PC-9 (cell line): ENCODE measurements around the gene TNIK. TPM values are rescaled to one million over a fixed set of nuclear protein-coding genes. Genes with fewer than 3 reads are reported as not detected.

Source experiments
- BruUV-seq: library from RNA; stranded (reverse); fragments of 400-500 nt; replicated peaks from 2 replicates; lab custom pipeline; 2021; lab: Mats Ljungman, UMichigan
- CTCF ChIA-PET: fragments of 300-600 bp; sonication (Branson Sonifier 250); formaldehyde crosslinking; loops from one replicate; lab custom pipeline; 2022; ENCODE audit warnings: antibody characterized with exemption; lab: Charles Lee
- POLR2A ChIA-PET: fragments of 300-600 bp; sonication (Branson Sonifier 250); formaldehyde crosslinking; loops from one replicate; lab custom pipeline; 2022; ENCODE audit warnings: antibody characterized with exemption; ENCODE audit not compliant: unreplicated experiment; lab: Charles Lee
- DNase-seq, 2 experiments: peaks; one replicate each; pipeline versions ENCODE4 v3.0.0 to v3.0.0-alpha.2; 2015 to 2022; ENCODE audit warnings: mixed read lengths in 1 of 2
- H2AFZ ChIP-seq: fragments of 200-600 bp; sonication (generic); 2 replicates; pipeline ENCODE4 v1.8.1; 2017; ENCODE audit warnings: antibody characterized with exemption
- H3F3A ChIP-seq: fragments of 200-600 bp; sonication (generic); 2 replicates; pipeline ENCODE4 v1.8.1; 2017; ENCODE audit warnings: antibody characterized with exemption, mild to moderate bottlenecking, low read depth; ENCODE audit not compliant: insufficient read depth
- H3K27ac ChIP-seq: fragments of 200-600 bp; sonication (generic); 2 replicates; pipeline ENCODE4 v1.6.1; 2016; ENCODE audit warnings: mixed run types
- H3K27me3 ChIP-seq: fragments of 200-600 bp; sonication (generic); 2 replicates; pipeline ENCODE4 v1.6.1; 2016; ENCODE audit warnings: low read depth, mixed run types; ENCODE audit not compliant: insufficient read depth
- H3K36me3 ChIP-seq: fragments of 200-600 bp; sonication (generic); 2 replicates; pipeline ENCODE4 v1.6.1; 2016; ENCODE audit warnings: low read depth, mixed run types
- H3K4me1 ChIP-seq: fragments of 200-600 bp; sonication (generic); replicated peaks from 2 replicates; pipeline ENCODE4 v1.6.1; 2016; ENCODE audit warnings: mixed run types; ENCODE audit not compliant: insufficient read depth
- H3K4me2 ChIP-seq: fragments of 200-600 bp; sonication (generic); 2 replicates; pipeline ENCODE4 v1.6.1; 2017; ENCODE audit warnings: mixed run types
- H3K4me3 ChIP-seq: fragments of 200-600 bp; sonication (generic); 2 replicates; pipeline ENCODE4 v1.6.1; 2016; ENCODE audit warnings: mixed run types
- H3K79me2 ChIP-seq: fragments of 200-600 bp; sonication (generic); 2 replicates; pipeline ENCODE4 v1.6.1; 2017; ENCODE audit warnings: low read depth, mixed run types
- H3K9me2 ChIP-seq: fragments of 200-600 bp; sonication (generic); 2 replicates; pipeline ENCODE4 v1.8.1; 2017; ENCODE audit warnings: mild to moderate bottlenecking; ENCODE audit not compliant: insufficient read depth
- H3K9me3 ChIP-seq: fragments of 200-600 bp; sonication (generic); 2 replicates; pipeline ENCODE4 v1.8.1; 2016; ENCODE audit warnings: low read depth; ENCODE audit not compliant: insufficient read depth
- H4K20me1 ChIP-seq: fragments of 200-600 bp; sonication (generic); 2 replicates; pipeline ENCODE4 v1.8.1; 2017; ENCODE audit not compliant: insufficient read depth
- CTCF ChIP-seq: fragments of 200-600 bp; sonication (generic); conservative IDR thresholded peaks from 2 replicates; pipeline ENCODE4 v1.6.1; 2017; ENCODE audit warnings: mixed run types, antibody characterized with exemption, mild to moderate bottlenecking, moderate library complexity
- EZH2 ChIP-seq: fragments of 200-600 bp; sonication (generic); IDR thresholded peaks from 2 replicates; pipeline ENCODE4 v1.8.0; 2017; ENCODE audit warnings: antibody characterized with exemption, low read depth
- intact Hi-C: fragments of 100-400 bp; cut with micrococcal nuclease; formaldehyde crosslinking; loops from one replicate; pipeline ENCODE4 v1.10.0; 2022; ENCODE audit not compliant: unreplicated experiment
- total RNA-seq: library from RNA; stranded (reverse); gene quantifications from 2 replicates; pipeline ENCODE4 v1.2.3, GENCODE V29; 2021

TNIK gene
- total RNA-seq, 1 experiment from 2014 or later: 30.7 TPM

GRCh38 chr3:171326717-171327440, 133.3 kb downstream of the TNIK start:
- ChIA-PET CTCF (interaction anchor here (0.7 kb wide), 1 partner anchor 10 kb away, joined by 3 read pairs; no protein-coding TSS in a partner anchor), POLR2A (no interaction called here)
- intact Hi-C loops: loop anchor here (2.0 kb wide), 1 partner anchor 26 kb away; no protein-coding TSS in a partner anchor
- TF ChIP-seq EZH2 (no peak), CTCF (no peak)
- Histone ChIP-seq H3K4me3 (no peak overlapping the region), H3K9me2 (no peaks in the 10 kb centered on the region; the same call in 1 of the 2 replicates), H4K20me1 (no peaks in the 10 kb centered on the region), H3F3A (peaks cover 19% of the 10 kb centered on the region), H3K36me3 (0 out of 2 replicates have a peak, but pooled peaks cover 4% of the 10 kb centered on the region), H3K79me2 (0 out of 2 replicates have a peak, but pooled peaks cover 9% of the 10 kb centered on the region), H3K9me3 (no peaks in the 10 kb centered on the region), H3K27me3 (no peaks in the 10 kb centered on the region), H3K4me1 (peaks cover 34% of the 10 kb centered on the region), H2AFZ (no peak overlapping the region), H3K27ac (peak overlapping the region; percentile 63), H3K4me2 (peak overlapping the region; percentile 21)
- DNase-seq: peak in 1 of 2 experiments; percentile 77
- no TSS peak for BruUV-seq

- Histone ChIP-seq H3K27me3 (no peaks in the 10 kb centered on the region), H3K79me2 (peaks cover 21% of the 10 kb centered on the region; the same call in 1 of the 2 replicates), H3K27ac (no peak overlapping the region), H3K9me3 (no peaks in the 10 kb centered on the region), H3K4me1 (peaks cover 28% of the 10 kb centered on the region), H3K4me3 (no peak overlapping the region), H3K4me2 (no peak overlapping the region), H2AFZ (no peak overlapping the region), H3K36me3 (0 out of 2 replicates have a peak, but pooled peaks cover 4% of the 10 kb centered on the region), H3F3A (peaks cover 14% of the 10 kb centered on the region), H3K9me2 (no peaks in the 10 kb centered on the region; the same call in 1 of the 2 replicates), H4K20me1 (no peaks in the 10 kb centered on the region)
- no TSS peak for BruUV-seq
- no peak for TF ChIP-seq CTCF
- no peak for TF ChIP-seq EZH2
- ChIA-PET CTCF (interaction anchor here (0.5 kb wide), 1 partner anchor 29 kb away, joined by 5 read pairs; no protein-coding TSS in a partner anchor), POLR2A (no interaction called here)
- no peak for DNase-seq
- intact Hi-C loops: no loop called here
These were observed 136.2 kb downstream of the TNIK start for GRCh38 chr3:171323938-171324536.

GRCh38 chr3:171321559-171322360, 138.4 kb downstream of the TNIK start:
- DNase-seq: no peak
- intact Hi-C loops: no loop called here
- Histone ChIP-seq H3F3A (no peaks in the 10 kb centered on the region), H2AFZ (no peak overlapping the region), H3K4me1 (peaks cover 5% of the 10 kb centered on the region), H3K4me3 (no peak overlapping the region), H3K9me3 (no peaks in the 10 kb centered on the region), H3K36me3 (0 out of 2 replicates have a peak, but pooled peaks cover 4% of the 10 kb centered on the region), H3K4me2 (no peak overlapping the region), H3K79me2 (peaks cover 17% of the 10 kb centered on the region; the same call in 1 of the 2 replicates), H3K27me3 (no peaks in the 10 kb centered on the region), H3K27ac (no peak overlapping the region), H3K9me2 (no peaks in the 10 kb centered on the region; the same call in 1 of the 2 replicates), H4K20me1 (no peaks in the 10 kb centered on the region; the same call in 1 of the 2 replicates)
- no peak for TF ChIP-seq CTCF
- TF ChIP-seq EZH2: no peak
- ChIA-PET POLR2A (interaction anchor here (0.7 kb wide), 1 partner anchor 37 kb away, joined by 3 read pairs; no protein-coding TSS in a partner anchor), CTCF (no interaction called here)
- no TSS peak for BruUV-seq
